HEK293 (cell line): Measurements from ENCODE around the gene DMAC2L.

Experiments
- CTCF ChIA-PET: fragments of 350-600 bp; formaldehyde crosslinking; extraction: SDS; loops from one replicate; lab custom pipeline; 2021; ENCODE audit warnings: antibody characterized with exemption; lab: Yijun Ruan, JAX
- POLR2A ChIA-PET: fragments of 300-600 bp; formaldehyde crosslinking; extraction: SDS; loops from one replicate; lab custom pipeline; 2020; ENCODE audit warnings: antibody characterized with exemption, inconsistent platforms; lab: Yijun Ruan, JAX
- H3K27ac ChIP-seq: fragments of 200-500 bp; sonication (Bioruptor generic); 2 replicates; pipeline ENCODE4 v1.5.1; 2014; ENCODE audit warnings: low read depth, low read length, control low read depth, inconsistent platforms; ENCODE audit errors: extremely low read depth
- H3K36me3 ChIP-seq, 2 experiments: fragments of 200-500 bp in 1 of 2; sonication (Bioruptor generic) in 1 of 2; 1 replicate in 1 of 2; 2 replicates in 1 of 2; pipeline ENCODE4 v1.5.1; 2014 to 2017; ENCODE audit warnings: inconsistent platforms in 2 of 2, low read length in 2 of 2; ENCODE audit not compliant: control insufficient read depth in 2 of 2, insufficient read depth in 1 of 2
- H3K4me1 ChIP-seq: fragments of 200-500 bp; sonication (Bioruptor generic); 2 replicates; pipeline ENCODE4 v1.5.1; 2014; ENCODE audit warnings: mild to moderate bottlenecking, low read length, inconsistent platforms; ENCODE audit not compliant: control insufficient read depth, insufficient read depth
- H3K4me3 ChIP-seq: 2 replicates; pipeline ENCODE4 v1.5.1; 2011; ENCODE audit warnings: low read depth, mild to moderate bottlenecking, control low read depth, low read length, moderate library complexity
- H3K9me3 ChIP-seq: fragments of 200-500 bp; sonication (Bioruptor generic); 2 replicates; pipeline ENCODE4 v1.5.1; 2014; ENCODE audit warnings: low read depth, low read length, inconsistent platforms; ENCODE audit not compliant: control insufficient read depth, insufficient read depth
- FEZF1 ChIP-seq: fragments of 450-650 bp; formaldehyde crosslinking; IDR thresholded peaks from 2 replicates; pipeline ENCODE4 v1.5.1; 2016; ENCODE audit warnings: missing biosample characterization, missing genetic modification characterization
- GLI2 ChIP-seq: fragments of 450-650 bp; formaldehyde crosslinking; IDR thresholded peaks from 2 replicates; pipeline ENCODE4; 2017; ENCODE audit warnings: missing biosample characterization, missing genetic modification characterization, low read depth, borderline replicate concordance
- PRDM10 ChIP-seq: fragments of 450-650 bp; formaldehyde crosslinking; IDR thresholded peaks from 2 replicates; pipeline ENCODE4 v1.5.1; 2016; ENCODE audit warnings: missing biosample characterization, missing genetic modification characterization
- SETDB1 ChIP-seq: IDR thresholded peaks from one replicate; pipeline ENCODE4 v1.6.1; 2017; ENCODE audit warnings: mild to moderate bottlenecking, low read length, moderate library complexity, mixed read lengths; ENCODE audit not compliant: insufficient read length
- ZFP3 ChIP-seq: fragments of 450-650 bp; formaldehyde crosslinking; IDR thresholded peaks from 2 replicates; pipeline ENCODE4 v1.5.1; 2016; ENCODE audit warnings: low read depth, missing biosample characterization, missing genetic modification characterization
- ZIC2 ChIP-seq: fragments of 450-650 bp; formaldehyde crosslinking; IDR thresholded peaks from 2 replicates; pipeline ENCODE4 v1.5.1; 2016; ENCODE audit warnings: missing biosample characterization, missing genetic modification characterization
- ZNF114 ChIP-seq: fragments of 450-650 bp; formaldehyde crosslinking; IDR thresholded peaks from 2 replicates; pipeline ENCODE4 v1.5.0; 2017; ENCODE audit warnings: missing biosample characterization, missing genetic modification characterization
- ZNF24 ChIP-seq: fragments of 450-650 bp; formaldehyde crosslinking; IDR thresholded peaks from 2 replicates; pipeline ENCODE4 v1.5.1; 2016; ENCODE audit warnings: missing biosample characterization, missing genetic modification characterization
- ZNF274 ChIP-seq, 2 experiments: fragments of 200-500 bp in 1 of 2; fragments of 450-650 bp in 1 of 2; sonication (Bioruptor generic) in 1 of 2; formaldehyde crosslinking in 1 of 2; IDR thresholded peaks; 2 replicates each; pipeline versions ENCODE4 v1.5.1 to v1.6.1; 2014 to 2016; ENCODE audit warnings: borderline replicate concordance in 1 of 2, inconsistent platforms in 1 of 2, low read length in 1 of 2, missing biosample characterization in 1 of 2, missing genetic modification characterization in 1 of 2
- ZNF510 ChIP-seq: fragments of 450-650 bp; formaldehyde crosslinking; IDR thresholded peaks from 2 replicates; pipeline ENCODE4 v1.5.1; 2018; ENCODE audit warnings: mild to moderate bottlenecking, missing genetic modification characterization, missing biosample characterization; ENCODE audit not compliant: insufficient replicate concordance
- ZNF555 ChIP-seq: fragments of 450-650 bp; formaldehyde crosslinking; conservative IDR thresholded peaks from 2 replicates; pipeline ENCODE4 v1.5.1; 2017; ENCODE audit warnings: missing biosample characterization, mild to moderate bottlenecking, missing genetic modification characterization, inconsistent platforms
- ZNF580 ChIP-seq: fragments of 450-650 bp; formaldehyde crosslinking; IDR thresholded peaks from 2 replicates; pipeline ENCODE4 v1.5.1; 2016; ENCODE audit warnings: missing biosample characterization, missing genetic modification characterization
- ZNF585B ChIP-seq: fragments of 450-650 bp; formaldehyde crosslinking; IDR thresholded peaks from 2 replicates; pipeline ENCODE4 v1.5.1; 2016; ENCODE audit warnings: missing biosample characterization, missing genetic modification characterization
- ZNF837 ChIP-seq: fragments of 450-650 bp; formaldehyde crosslinking; IDR thresholded peaks from 2 replicates; pipeline ENCODE4 v1.5.1; 2016; ENCODE audit warnings: missing biosample characterization, missing genetic modification characterization
- ZXDB ChIP-seq: fragments of 450-650 bp; formaldehyde crosslinking; IDR thresholded peaks from 2 replicates; pipeline ENCODE4 v1.5.1; 2016; ENCODE audit warnings: missing biosample characterization, missing genetic modification characterization
- TF ChIP-seq, protein P1 (sequence below): fragments of 450-650 bp; formaldehyde crosslinking; IDR thresholded peaks from 2 replicates; pipeline ENCODE4 v1.5.1; 2016; ENCODE audit warnings: missing biosample characterization, missing genetic modification characterization
- TF ChIP-seq, protein P2 (sequence below): fragments of 450-650 bp; formaldehyde crosslinking; IDR thresholded peaks from 2 replicates; pipeline ENCODE4 v1.5.1; 2016; ENCODE audit warnings: missing biosample characterization, missing genetic modification characterization
- TF ChIP-seq, protein P3 (sequence below): fragments of 450-650 bp; IDR thresholded peaks from 2 replicates; pipeline ENCODE4 v1.5.1; 2018; ENCODE audit warnings: missing biosample characterization, mild to moderate bottlenecking, missing genetic modification characterization

Gene DMAC2L

DNA sequence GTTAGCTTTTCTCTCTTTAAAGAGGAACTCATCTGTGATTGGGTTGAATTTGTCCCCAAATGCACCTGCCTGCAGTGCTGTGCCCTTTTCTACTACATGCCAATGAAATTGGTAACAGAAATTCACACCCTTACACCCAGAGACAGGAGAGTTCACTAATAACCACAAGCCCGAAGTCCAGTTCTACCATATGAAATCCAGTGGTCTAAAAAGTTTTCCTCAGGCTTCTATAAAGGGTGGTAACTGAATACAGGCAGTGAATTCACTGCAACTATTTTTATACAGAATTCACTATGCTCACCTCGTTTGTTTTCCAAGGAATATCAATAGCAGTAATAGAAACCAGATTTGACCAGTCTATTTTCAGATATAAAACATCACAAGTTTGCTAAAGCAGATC, 49.3 kb upstream of the DMAC2L start (continued):
- TF ChIP-seq PRDM10 (tag by site-specific recombination), result no peak

DNA sequence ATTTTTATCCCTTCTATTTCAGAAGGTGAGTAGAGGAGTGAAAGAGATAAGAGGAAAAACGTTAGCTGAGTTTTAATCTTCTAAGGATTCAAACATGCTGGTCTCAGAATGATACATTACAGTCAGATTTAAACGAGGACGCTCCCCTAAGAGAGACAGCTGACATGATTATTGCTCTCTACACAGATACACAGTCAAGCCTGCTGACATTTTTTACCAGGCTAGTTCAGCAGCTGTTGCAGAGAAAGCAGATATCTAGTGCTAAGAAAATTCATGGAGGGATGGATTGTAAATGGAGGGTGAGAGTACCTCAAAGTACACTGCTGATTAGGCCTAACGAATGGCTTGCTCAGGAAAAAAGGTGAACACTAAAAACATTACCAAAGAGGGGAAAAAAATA, 48.8 kb upstream of the DMAC2L start:
- peaks cover 14% of the 10 kb centered on the region in 2 experiments for H3K36me3 ChIP-seq
- H3K4me3 ChIP-seq, result no peak overlapping the region
- no peak overlapping the region for H3K27ac ChIP-seq
- ChIA-PET POLR2A (interaction anchor here (0.6 kb wide), 1 partner anchor 37 kb away, joined by 4 read pairs; no protein-coding TSS in a partner anchor), CTCF (interaction anchor here (0.7 kb wide), 1 partner anchor 86 kb away, joined by 3 read pairs; no protein-coding TSS in a partner anchor)
- TF ChIP-seq GLI2 (tag by site-specific recombination) (no peak), ZIC2 (no peak), FEZF1 (tag by site-specific recombination) (no peak), ZNF24 (tag by site-specific recombination) (no peak), ZNF114 (tag by site-specific recombination) (no peak), ZNF274 (IDR thresholded peaks at IDR 0.05; ENCODE audit: low read length) (no peak), ZNF274 (tag by site-specific recombination; IDR thresholded peaks at IDR 0.05; ENCODE audit: borderline replicate concordance) (no peak), ZNF510 (tag by site-specific recombination) (no peak), ZFP3 (no peak), ZNF585B (no peak), ZNF555 (tag by site-specific recombination) (no peak), ZNF837 (tag by site-specific recombination) (no peak), ZXDB (no peak), ZNF580 (no peak), SETDB1 (no peak)
- TF ChIP-seq, protein P1, sequence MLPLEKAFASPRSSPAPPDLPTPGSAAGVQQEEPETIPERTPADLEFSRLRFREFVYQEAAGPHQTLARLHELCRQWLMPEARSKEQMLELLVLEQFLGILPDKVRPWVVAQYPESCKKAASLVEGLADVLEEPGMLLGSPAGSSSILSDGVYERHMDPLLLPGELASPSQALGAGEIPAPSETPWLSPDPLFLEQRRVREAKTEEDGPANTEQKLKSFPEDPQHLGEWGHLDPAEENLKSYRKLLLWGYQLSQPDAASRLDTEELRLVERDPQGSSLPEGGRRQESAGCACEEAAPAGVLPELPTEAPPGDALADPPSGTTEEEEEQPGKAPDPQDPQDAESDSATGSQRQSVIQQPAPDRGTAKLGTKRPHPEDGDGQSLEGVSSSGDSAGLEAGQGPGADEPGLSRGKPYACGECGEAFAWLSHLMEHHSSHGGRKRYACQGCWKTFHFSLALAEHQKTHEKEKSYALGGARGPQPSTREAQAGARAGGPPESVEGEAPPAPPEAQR (tag by site-specific recombination), result no peak
- TF ChIP-seq, protein P2, sequence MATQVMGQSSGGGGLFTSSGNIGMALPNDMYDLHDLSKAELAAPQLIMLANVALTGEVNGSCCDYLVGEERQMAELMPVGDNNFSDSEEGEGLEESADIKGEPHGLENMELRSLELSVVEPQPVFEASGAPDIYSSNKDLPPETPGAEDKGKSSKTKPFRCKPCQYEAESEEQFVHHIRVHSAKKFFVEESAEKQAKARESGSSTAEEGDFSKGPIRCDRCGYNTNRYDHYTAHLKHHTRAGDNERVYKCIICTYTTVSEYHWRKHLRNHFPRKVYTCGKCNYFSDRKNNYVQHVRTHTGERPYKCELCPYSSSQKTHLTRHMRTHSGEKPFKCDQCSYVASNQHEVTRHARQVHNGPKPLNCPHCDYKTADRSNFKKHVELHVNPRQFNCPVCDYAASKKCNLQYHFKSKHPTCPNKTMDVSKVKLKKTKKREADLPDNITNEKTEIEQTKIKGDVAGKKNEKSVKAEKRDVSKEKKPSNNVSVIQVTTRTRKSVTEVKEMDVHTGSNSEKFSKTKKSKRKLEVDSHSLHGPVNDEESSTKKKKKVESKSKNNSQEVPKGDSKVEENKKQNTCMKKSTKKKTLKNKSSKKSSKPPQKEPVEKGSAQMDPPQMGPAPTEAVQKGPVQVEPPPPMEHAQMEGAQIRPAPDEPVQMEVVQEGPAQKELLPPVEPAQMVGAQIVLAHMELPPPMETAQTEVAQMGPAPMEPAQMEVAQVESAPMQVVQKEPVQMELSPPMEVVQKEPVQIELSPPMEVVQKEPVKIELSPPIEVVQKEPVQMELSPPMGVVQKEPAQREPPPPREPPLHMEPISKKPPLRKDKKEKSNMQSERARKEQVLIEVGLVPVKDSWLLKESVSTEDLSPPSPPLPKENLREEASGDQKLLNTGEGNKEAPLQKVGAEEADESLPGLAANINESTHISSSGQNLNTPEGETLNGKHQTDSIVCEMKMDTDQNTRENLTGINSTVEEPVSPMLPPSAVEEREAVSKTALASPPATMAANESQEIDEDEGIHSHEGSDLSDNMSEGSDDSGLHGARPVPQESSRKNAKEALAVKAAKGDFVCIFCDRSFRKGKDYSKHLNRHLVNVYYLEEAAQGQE, result no peak
- TF ChIP-seq, protein P3, sequence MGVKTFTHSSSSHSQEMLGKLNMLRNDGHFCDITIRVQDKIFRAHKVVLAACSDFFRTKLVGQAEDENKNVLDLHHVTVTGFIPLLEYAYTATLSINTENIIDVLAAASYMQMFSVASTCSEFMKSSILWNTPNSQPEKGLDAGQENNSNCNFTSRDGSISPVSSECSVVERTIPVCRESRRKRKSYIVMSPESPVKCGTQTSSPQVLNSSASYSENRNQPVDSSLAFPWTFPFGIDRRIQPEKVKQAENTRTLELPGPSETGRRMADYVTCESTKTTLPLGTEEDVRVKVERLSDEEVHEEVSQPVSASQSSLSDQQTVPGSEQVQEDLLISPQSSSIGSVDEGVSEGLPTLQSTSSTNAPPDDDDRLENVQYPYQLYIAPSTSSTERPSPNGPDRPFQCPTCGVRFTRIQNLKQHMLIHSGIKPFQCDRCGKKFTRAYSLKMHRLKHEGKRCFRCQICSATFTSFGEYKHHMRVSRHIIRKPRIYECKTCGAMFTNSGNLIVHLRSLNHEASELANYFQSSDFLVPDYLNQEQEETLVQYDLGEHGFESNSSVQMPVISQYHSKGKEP (tag by site-specific recombination), result no peak
- H3K4me1 ChIP-seq, result 0 out of 2 replicates have a peak, but pooled peaks cover 4% of the 10 kb centered on the region
- no peaks in the 10 kb centered on the region for H3K9me3 ChIP-seq
